ENCODE measurements around the gene TMEM198.

TMEM198 gene

GRCh38 chr2:219563271-219563928 is 19.6 kb downstream of the TMEM198 start:
- no peak for DNase-seq

GRCh38 chr2:219565130-219566080 is 21.6 kb downstream of the TMEM198 start:
- DNase-seq, result no peak

GRCh38 chr2:219566640-219567039 is 22.8 kb downstream of the TMEM198 start:
- no peak for DNase-seq

GRCh38 chr2:219567131-219567530 is 23.3 kb downstream of the TMEM198 start:
- DNase-seq, result no peak

- no peak for DNase-seq
These were observed 24.0 kb downstream of the TMEM198 start for GRCh38 chr2:219567791-219568361.

GRCh38 chr2:219569041-219569440 is 25.2 kb downstream of the TMEM198 start:
- no peak for DNase-seq

GRCh38 chr2:219569635-219570034 is 25.8 kb downstream of the TMEM198 start:
- DNase-seq, result no peak

GRCh38 chr2:219570194-219570923 is 26.5 kb downstream of the TMEM198 start:
- no peak for DNase-seq

GRCh38 chr2:219570924-219571310 is 27.1 kb downstream of the TMEM198 start:
- DNase-seq, result no peak

GRCh38 chr2:219571311-219572236 is 27.7 kb downstream of the TMEM198 start, which contains the start of gene OBSL1:
TSS of gene OBSL1 (minus strand) at chr2:219571539. CDS start at chr2:219571232, 307 bp downstream.
- DNase-seq, result no peak

GRCh38 chr2:219572237-219573001 is 28.6 kb downstream of the TMEM198 start, which contains the start of gene INHA:
TSS of gene INHA (plus strand) at chr2:219572310. CDS start at chr2:219572375, 65 bp downstream.
- no peak for DNase-seq

GRCh38 chr2:219573166-219573565 is 29.3 kb downstream of the TMEM198 start:
- no peak for DNase-seq

- no peak for DNase-seq
These were observed 30.9 kb downstream of the TMEM198 start for GRCh38 chr2:219574484-219575311.

- DNase-seq, result no peak
These were observed 32.0 kb downstream of the TMEM198 start for GRCh38 chr2:219575566-219576504.

GRCh38 chr2:219576505-219577388 is 32.9 kb downstream of the TMEM198 start:
- DNase-seq, result no peak

GRCh38 chr2:219578811-219579613 is 35.2 kb downstream of the TMEM198 start:
- no peak for DNase-seq

- no peak for DNase-seq
These were observed 37.5 kb downstream of the TMEM198 start for GRCh38 chr2:219581346-219581745.
